PC-9 (cell line): Measurements from ENCODE around the gene M1AP. TPM values are rescaled to one million over a fixed set of nuclear protein-coding genes. Genes with fewer than 3 reads are reported as not detected.

Experiments used
- BruUV-seq: library from RNA; stranded (reverse); fragments of 400-500 nt; replicated peaks from 2 replicates; lab custom pipeline; 2021; lab: Mats Ljungman, UMichigan
- CTCF ChIA-PET: fragments of 300-600 bp; sonication (Branson Sonifier 250); formaldehyde crosslinking; loops from one replicate; lab custom pipeline; 2022; ENCODE audit warnings: antibody characterized with exemption; lab: Charles Lee
- POLR2A ChIA-PET: fragments of 300-600 bp; sonication (Branson Sonifier 250); formaldehyde crosslinking; loops from one replicate; lab custom pipeline; 2022; ENCODE audit warnings: antibody characterized with exemption; ENCODE audit not compliant: unreplicated experiment; lab: Charles Lee
- DNase-seq, 2 experiments: peaks; one replicate each; pipeline versions ENCODE4 v3.0.0 to v3.0.0-alpha.2; 2015 to 2022; ENCODE audit warnings: mixed read lengths in 1 of 2
- H2AFZ ChIP-seq: fragments of 200-600 bp; sonication (generic); 2 replicates; pipeline ENCODE4 v1.8.1; 2017; ENCODE audit warnings: antibody characterized with exemption
- H3F3A ChIP-seq: fragments of 200-600 bp; sonication (generic); 2 replicates; pipeline ENCODE4 v1.8.1; 2017; ENCODE audit warnings: antibody characterized with exemption, mild to moderate bottlenecking, low read depth; ENCODE audit not compliant: insufficient read depth
- H3K27ac ChIP-seq: fragments of 200-600 bp; sonication (generic); 2 replicates; pipeline ENCODE4 v1.6.1; 2016; ENCODE audit warnings: mixed run types
- H3K27me3 ChIP-seq: fragments of 200-600 bp; sonication (generic); 2 replicates; pipeline ENCODE4 v1.6.1; 2016; ENCODE audit warnings: low read depth, mixed run types; ENCODE audit not compliant: insufficient read depth
- H3K36me3 ChIP-seq: fragments of 200-600 bp; sonication (generic); 2 replicates; pipeline ENCODE4 v1.6.1; 2016; ENCODE audit warnings: low read depth, mixed run types
- H3K4me1 ChIP-seq: fragments of 200-600 bp; sonication (generic); replicated peaks from 2 replicates; pipeline ENCODE4 v1.6.1; 2016; ENCODE audit warnings: mixed run types; ENCODE audit not compliant: insufficient read depth
- H3K4me2 ChIP-seq: fragments of 200-600 bp; sonication (generic); 2 replicates; pipeline ENCODE4 v1.6.1; 2017; ENCODE audit warnings: mixed run types
- H3K4me3 ChIP-seq: fragments of 200-600 bp; sonication (generic); 2 replicates; pipeline ENCODE4 v1.6.1; 2016; ENCODE audit warnings: mixed run types
- H3K79me2 ChIP-seq: fragments of 200-600 bp; sonication (generic); 2 replicates; pipeline ENCODE4 v1.6.1; 2017; ENCODE audit warnings: low read depth, mixed run types
- H3K9me2 ChIP-seq: fragments of 200-600 bp; sonication (generic); 2 replicates; pipeline ENCODE4 v1.8.1; 2017; ENCODE audit warnings: mild to moderate bottlenecking; ENCODE audit not compliant: insufficient read depth
- H3K9me3 ChIP-seq: fragments of 200-600 bp; sonication (generic); 2 replicates; pipeline ENCODE4 v1.8.1; 2016; ENCODE audit warnings: low read depth; ENCODE audit not compliant: insufficient read depth
- H4K20me1 ChIP-seq: fragments of 200-600 bp; sonication (generic); 2 replicates; pipeline ENCODE4 v1.8.1; 2017; ENCODE audit not compliant: insufficient read depth
- EZH2 ChIP-seq: fragments of 200-600 bp; sonication (generic); IDR thresholded peaks from 2 replicates; pipeline ENCODE4 v1.8.0; 2017; ENCODE audit warnings: antibody characterized with exemption, low read depth
- intact Hi-C: fragments of 100-400 bp; cut with micrococcal nuclease; formaldehyde crosslinking; loops from one replicate; pipeline ENCODE4 v1.10.0; 2022; ENCODE audit not compliant: unreplicated experiment
- total RNA-seq: library from RNA; stranded (reverse); gene quantifications from 2 replicates; pipeline ENCODE4 v1.2.3, GENCODE V29; 2021
- TF ChIP-seq, protein P1 (sequence below): fragments of 200-600 bp; sonication (generic); conservative IDR thresholded peaks from 2 replicates; pipeline ENCODE4 v1.6.1; 2017; ENCODE audit warnings: mixed run types, antibody characterized with exemption, mild to moderate bottlenecking, moderate library complexity

The M1AP gene
- total RNA-seq, 1 experiment from 2014 or later, result 7.7 TPM

GRCh38 chr2:74659462-74659861, 11.3 kb upstream of the M1AP start:
- ChIA-PET POLR2A (no interaction called here), CTCF (no interaction called here)
- DNase-seq, result no peak
- H3K9me2 ChIP-seq, result no peaks in the 10 kb centered on the region
- H3K36me3 ChIP-seq, result no peaks in the 10 kb centered on the region
- no peaks in the 10 kb centered on the region for H3K27me3 ChIP-seq
- H3K9me3 ChIP-seq, result no peaks in the 10 kb centered on the region; the same call in 1 of the 2 replicates
- TF ChIP-seq, protein P1, sequence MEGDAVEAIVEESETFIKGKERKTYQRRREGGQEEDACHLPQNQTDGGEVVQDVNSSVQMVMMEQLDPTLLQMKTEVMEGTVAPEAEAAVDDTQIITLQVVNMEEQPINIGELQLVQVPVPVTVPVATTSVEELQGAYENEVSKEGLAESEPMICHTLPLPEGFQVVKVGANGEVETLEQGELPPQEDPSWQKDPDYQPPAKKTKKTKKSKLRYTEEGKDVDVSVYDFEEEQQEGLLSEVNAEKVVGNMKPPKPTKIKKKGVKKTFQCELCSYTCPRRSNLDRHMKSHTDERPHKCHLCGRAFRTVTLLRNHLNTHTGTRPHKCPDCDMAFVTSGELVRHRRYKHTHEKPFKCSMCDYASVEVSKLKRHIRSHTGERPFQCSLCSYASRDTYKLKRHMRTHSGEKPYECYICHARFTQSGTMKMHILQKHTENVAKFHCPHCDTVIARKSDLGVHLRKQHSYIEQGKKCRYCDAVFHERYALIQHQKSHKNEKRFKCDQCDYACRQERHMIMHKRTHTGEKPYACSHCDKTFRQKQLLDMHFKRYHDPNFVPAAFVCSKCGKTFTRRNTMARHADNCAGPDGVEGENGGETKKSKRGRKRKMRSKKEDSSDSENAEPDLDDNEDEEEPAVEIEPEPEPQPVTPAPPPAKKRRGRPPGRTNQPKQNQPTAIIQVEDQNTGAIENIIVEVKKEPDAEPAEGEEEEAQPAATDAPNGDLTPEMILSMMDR, result no peak
- TF ChIP-seq EZH2, result no peak
- H3K4me1 ChIP-seq, result no peaks in the 10 kb centered on the region; the same call in 1 of the 2 replicates
- no peaks in the 10 kb centered on the region for H3F3A ChIP-seq
- no peak overlapping the region for H3K27ac ChIP-seq
- no peak overlapping the region for H3K4me3 ChIP-seq
- H3K79me2 ChIP-seq, result no peaks in the 10 kb centered on the region
- no TSS peak for BruUV-seq
- intact Hi-C loops, result loop anchor here (10.0 kb wide), 1 partner anchor 175 kb away; the partner anchor contains the start of genes CCDC142 and TTC31
- no peak overlapping the region for H2AFZ ChIP-seq
- no peaks in the 10 kb centered on the region for H4K20me1 ChIP-seq
- H3K4me2 ChIP-seq, result no peak overlapping the region

GRCh38 chr2:74658516-74658915, 10.4 kb upstream of the M1AP start:
- Histone ChIP-seq H3K36me3 (no peaks in the 10 kb centered on the region), H3K27ac (no peak overlapping the region), H3K9me2 (no peaks in the 10 kb centered on the region), H3K4me3 (no peak overlapping the region), H3K4me1 (no peaks in the 10 kb centered on the region; the same call in 1 of the 2 replicates), H3K9me3 (no peaks in the 10 kb centered on the region; the same call in 1 of the 2 replicates), H4K20me1 (no peaks in the 10 kb centered on the region), H3K4me2 (no peak overlapping the region), H2AFZ (no peak overlapping the region), H3K27me3 (no peaks in the 10 kb centered on the region), H3F3A (no peaks in the 10 kb centered on the region), H3K79me2 (no peaks in the 10 kb centered on the region)
- TF ChIP-seq, protein P1, result no peak
- no peak for TF ChIP-seq EZH2
- intact Hi-C loops, result loop anchor here (10.0 kb wide), 1 partner anchor 174 kb away; the partner anchor contains the start of genes CCDC142 and TTC31
- no peak for DNase-seq
- CTCF ChIA-PET, result no interaction called here
- no TSS peak for BruUV-seq
- POLR2A ChIA-PET, result no interaction called here

DNA sequence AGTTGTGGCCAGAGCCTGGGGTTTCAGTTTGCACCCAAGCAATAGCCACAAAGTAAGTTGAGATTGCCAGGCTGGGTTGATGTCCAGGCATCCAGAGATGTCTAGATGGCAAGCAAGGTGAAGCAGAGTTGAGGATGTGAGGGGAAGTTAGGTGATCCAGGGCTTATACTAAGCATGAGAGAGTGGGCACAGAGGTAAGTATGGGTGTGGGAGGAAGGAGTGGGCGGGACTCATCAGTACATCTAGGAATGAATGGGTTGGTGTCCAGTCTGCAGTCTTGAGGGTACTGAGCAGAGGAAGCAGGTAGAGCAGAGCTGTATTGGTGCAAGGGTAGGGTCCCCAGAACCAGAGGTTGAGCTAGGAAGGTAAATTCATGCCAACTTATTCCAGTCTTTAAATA, 7.4 kb upstream of the M1AP start:
- Histone ChIP-seq H3K4me1 (no peaks in the 10 kb centered on the region; the same call in 1 of the 2 replicates), H3K79me2 (no peaks in the 10 kb centered on the region), H3K9me3 (no peaks in the 10 kb centered on the region; the same call in 1 of the 2 replicates), H3K4me2 (peak overlapping the region; percentile 74; the same call in 1 of the 2 replicates), H2AFZ (no peak overlapping the region), H4K20me1 (no peaks in the 10 kb centered on the region), H3F3A (no peaks in the 10 kb centered on the region), H3K36me3 (no peaks in the 10 kb centered on the region), H3K27me3 (no peaks in the 10 kb centered on the region), H3K9me2 (no peaks in the 10 kb centered on the region), H3K27ac (no peak overlapping the region), H3K4me3 (no peak overlapping the region)
- BruUV-seq, result no TSS peak
- POLR2A ChIA-PET, result no interaction called here
- intact Hi-C loops, result loop anchor here (10.0 kb wide), 1 partner anchor 171 kb away; the partner anchor contains the start of genes CCDC142 and TTC31
- TF ChIP-seq, protein P1, result no peak
- no peak for TF ChIP-seq EZH2
- CTCF ChIA-PET, result no interaction called here
- no peak for DNase-seq
